Neural progenitor cell (in vitro differentiated cells): ENCODE measurements around the gene KLK6.

Source experiments
- CTCF ChIP-seq: fragments of 200-600 bp; sonication (generic); IDR thresholded peaks from 2 replicates; pipeline ENCODE4 v1.5.1; 2017; ENCODE audit warnings: antibody characterized with exemption, mild to moderate bottlenecking
- EZH2 ChIP-seq: fragments of 200-600 bp; sonication (generic); IDR thresholded peaks from 2 replicates; pipeline ENCODE4 v1.6.1; 2017; ENCODE audit warnings: antibody characterized with exemption, mild to moderate bottlenecking, moderate library complexity
- EZH2phosphoT487 ChIP-seq: fragments of 200-600 bp; sonication (generic); IDR thresholded peaks from 2 replicates; pipeline ENCODE4 v1.6.1; 2017; ENCODE audit warnings: antibody characterized with exemption

DNA sequence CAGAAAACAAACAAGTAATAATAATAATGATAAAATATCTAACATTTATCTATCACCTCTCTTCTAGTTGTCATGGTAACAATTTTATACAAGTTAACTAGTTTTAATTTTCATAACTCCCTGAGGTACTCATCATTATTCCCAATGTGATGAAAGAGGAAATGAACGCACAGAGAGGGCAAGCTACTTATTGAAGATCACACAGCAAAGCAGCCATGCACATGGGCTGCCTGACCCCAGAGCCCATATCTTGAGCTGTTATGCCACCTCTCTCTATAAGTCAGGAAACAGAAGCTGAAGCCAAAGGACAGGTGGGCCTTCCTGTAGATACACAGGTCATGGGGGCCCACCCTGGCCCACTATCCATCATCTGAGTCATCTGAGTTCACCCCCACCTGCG is 53.3 kb downstream of the KLK6 start:
- no peak for TF ChIP-seq CTCF
- no peak for TF ChIP-seq EZH2phosphoT487
- TF ChIP-seq EZH2, result no peak
